SU-DHL-6 (cell line): Measurements from ENCODE around the gene TNS4.

Experiments
- H2AFZ ChIP-seq: fragments of 200-600 bp; sonication (generic); 2 replicates; pipeline ENCODE4 v1.6.1; 2014; ENCODE audit warnings: low read depth, mild to moderate bottlenecking, moderate library complexity, mixed read lengths, antibody characterized with exemption, low read length; ENCODE audit not compliant: severe bottlenecking
- H3F3A ChIP-seq: fragments of 200-600 bp; shearing (Covaris generic); 2 replicates; pipeline ENCODE4 v1.6.0; 2016; ENCODE audit warnings: antibody characterized with exemption, mild to moderate bottlenecking; ENCODE audit not compliant: insufficient read depth
- H3K27ac ChIP-seq: fragments of 200-600 bp; sonication (generic); 2 replicates; pipeline ENCODE4 v1.5.1; 2016; ENCODE audit warnings: low read depth, mild to moderate bottlenecking, low read length, moderate library complexity, mixed read lengths
- H3K27me3 ChIP-seq: fragments of 200-600 bp; sonication (generic), shearing (Covaris generic); 2 replicates; pipeline ENCODE4 v1.6.0; 2014; ENCODE audit warnings: mild to moderate bottlenecking, low read length
- H3K36me3 ChIP-seq: fragments of 200-600 bp; sonication (generic); 2 replicates; pipeline ENCODE4 v1.6.1; 2014; ENCODE audit warnings: mild to moderate bottlenecking, low read length, mixed read lengths
- H3K4me2 ChIP-seq: fragments of 300-600, 200-600 bp; shearing (Covaris generic), sonication (generic); 2 replicates; pipeline ENCODE4 v1.6.0; 2014; ENCODE audit warnings: low read length, low read depth, mild to moderate bottlenecking; ENCODE audit not compliant: poor library complexity, severe bottlenecking
- H3K4me3 ChIP-seq: fragments of 200-600 bp; sonication (generic); 2 replicates; pipeline ENCODE4 v1.5.1; 2014; ENCODE audit warnings: antibody characterized with exemption, low read length, mild to moderate bottlenecking, mixed read lengths; ENCODE audit not compliant: insufficient read depth, poor library complexity, severe bottlenecking
- H3K79me2 ChIP-seq: fragments of 200-600 bp; sonication (generic); 2 replicates; pipeline ENCODE4 v1.6.1; 2014; ENCODE audit warnings: mild to moderate bottlenecking, low read length, moderate library complexity; ENCODE audit not compliant: insufficient read depth
- H3K9ac ChIP-seq: fragments of 200-600 bp; sonication (generic); 2 replicates; pipeline ENCODE4 v1.7.0; 2014; ENCODE audit warnings: mild to moderate bottlenecking, low read length
- H3K9me2 ChIP-seq: fragments of 200-600 bp; sonication (generic); replicated peaks from 2 replicates; pipeline ENCODE4 v1.6.1; 2014; ENCODE audit warnings: low read length; ENCODE audit not compliant: insufficient read depth
- H3K9me3 ChIP-seq: fragments of 200-600 bp; sonication (generic); 2 replicates; pipeline ENCODE4 v1.6.1; 2014; ENCODE audit warnings: low read length, mixed read lengths; ENCODE audit not compliant: insufficient read depth
- H4K20me1 ChIP-seq: fragments of 200-600 bp; sonication (generic); 2 replicates; pipeline ENCODE4 v1.6.1; 2014; ENCODE audit warnings: low read depth, mild to moderate bottlenecking, antibody characterized with exemption, low read length, moderate library complexity, mixed read lengths
- EZH2phosphoT487 ChIP-seq: fragments of 200-600 bp; sonication (generic), shearing (Covaris generic); conservative IDR thresholded peaks from 2 replicates; pipeline ENCODE4 v1.6.1; 2018; ENCODE audit warnings: mild to moderate bottlenecking, antibody characterized with exemption, low read length, moderate library complexity, mixed read lengths
- TF ChIP-seq, protein P1 (sequence below): fragments of 200-600 bp; sonication (generic); IDR thresholded peaks from one replicate; pipeline ENCODE4 v1.5.1; 2017; ENCODE audit warnings: antibody characterized with exemption, mild to moderate bottlenecking, low read length, moderate library complexity; ENCODE audit not compliant: insufficient read depth, poor library complexity, severe bottlenecking

Gene TNS4

DNA sequence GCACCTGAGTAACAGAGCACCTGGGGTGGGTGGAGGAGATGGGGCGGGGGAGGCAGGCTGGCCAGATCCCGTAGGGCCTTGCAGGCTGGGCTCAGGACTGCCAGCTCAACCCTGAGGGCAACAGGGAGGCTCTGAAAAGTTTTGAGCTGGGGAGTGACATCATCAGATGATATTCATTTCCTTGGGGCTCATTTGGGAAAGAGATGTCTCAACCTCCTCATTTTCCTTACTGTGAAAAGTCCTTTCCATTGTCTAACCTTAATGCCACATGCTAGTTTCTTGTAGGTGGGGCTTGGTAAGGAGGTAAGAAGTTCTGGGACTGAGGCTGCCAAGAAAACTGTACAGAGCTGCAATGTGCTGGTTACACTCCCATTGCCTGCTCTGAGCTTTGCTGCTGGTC is 3.7 kb downstream of the TNS4 start:
- Histone ChIP-seq H3K9ac (no peak overlapping the region), H3K79me2 (no peaks in the 10 kb centered on the region), H3K27ac (no peak overlapping the region), H3K4me2 (no peak overlapping the region), H2AFZ (no peak overlapping the region), H3K4me3 (no peak overlapping the region), H3K36me3 (no peaks in the 10 kb centered on the region), H3F3A (no peaks in the 10 kb centered on the region), H3K27me3 (no peaks in the 10 kb centered on the region), H4K20me1 (no peaks in the 10 kb centered on the region), H3K9me3 (no peaks in the 10 kb centered on the region), H3K9me2 (no peaks in the 10 kb centered on the region)
- TF ChIP-seq, protein P1, sequence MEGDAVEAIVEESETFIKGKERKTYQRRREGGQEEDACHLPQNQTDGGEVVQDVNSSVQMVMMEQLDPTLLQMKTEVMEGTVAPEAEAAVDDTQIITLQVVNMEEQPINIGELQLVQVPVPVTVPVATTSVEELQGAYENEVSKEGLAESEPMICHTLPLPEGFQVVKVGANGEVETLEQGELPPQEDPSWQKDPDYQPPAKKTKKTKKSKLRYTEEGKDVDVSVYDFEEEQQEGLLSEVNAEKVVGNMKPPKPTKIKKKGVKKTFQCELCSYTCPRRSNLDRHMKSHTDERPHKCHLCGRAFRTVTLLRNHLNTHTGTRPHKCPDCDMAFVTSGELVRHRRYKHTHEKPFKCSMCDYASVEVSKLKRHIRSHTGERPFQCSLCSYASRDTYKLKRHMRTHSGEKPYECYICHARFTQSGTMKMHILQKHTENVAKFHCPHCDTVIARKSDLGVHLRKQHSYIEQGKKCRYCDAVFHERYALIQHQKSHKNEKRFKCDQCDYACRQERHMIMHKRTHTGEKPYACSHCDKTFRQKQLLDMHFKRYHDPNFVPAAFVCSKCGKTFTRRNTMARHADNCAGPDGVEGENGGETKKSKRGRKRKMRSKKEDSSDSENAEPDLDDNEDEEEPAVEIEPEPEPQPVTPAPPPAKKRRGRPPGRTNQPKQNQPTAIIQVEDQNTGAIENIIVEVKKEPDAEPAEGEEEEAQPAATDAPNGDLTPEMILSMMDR: no peak
- TF ChIP-seq EZH2phosphoT487: no peak

DNA sequence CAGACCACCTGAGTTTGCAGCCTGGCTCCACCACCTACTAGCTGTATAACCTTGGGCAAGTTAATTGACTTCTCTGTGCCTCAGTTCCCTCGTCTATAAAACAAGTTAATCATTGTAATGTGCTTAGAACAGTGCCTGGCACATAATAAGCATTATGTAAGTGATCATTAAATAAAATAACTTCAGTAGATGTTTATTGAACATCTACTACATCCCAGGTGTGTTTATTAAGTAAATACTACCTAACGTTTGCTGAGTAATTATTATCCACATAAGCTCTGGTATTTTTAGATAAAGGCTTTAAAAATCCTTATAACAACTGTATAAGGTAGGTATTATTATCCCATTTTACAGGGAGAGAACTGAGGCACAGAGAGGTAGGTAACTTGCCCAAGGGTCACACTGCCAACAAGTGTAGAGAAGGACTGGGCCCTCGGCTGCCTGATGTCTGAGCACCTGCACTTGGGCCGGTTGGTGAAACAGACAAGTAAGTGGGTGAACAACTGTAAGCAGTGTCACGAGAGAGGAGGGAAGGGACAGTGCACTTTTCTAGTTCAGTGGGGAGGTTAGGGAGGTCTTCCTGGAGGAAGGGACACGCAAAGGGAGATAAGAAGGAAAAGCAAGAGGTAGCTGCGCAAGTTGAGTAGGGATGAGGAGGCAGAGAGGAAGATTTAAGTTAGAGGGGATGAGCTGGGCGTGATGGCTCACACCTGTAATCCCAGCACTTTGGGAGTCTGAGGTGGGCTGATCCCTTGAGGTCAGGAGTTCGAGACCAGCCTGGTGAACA is 4.6 kb downstream of the TNS4 start:
- Histone ChIP-seq H2AFZ (no peak overlapping the region), H3K9me2 (no peaks in the 10 kb centered on the region), H3K9ac (no peak overlapping the region), H4K20me1 (no peaks in the 10 kb centered on the region), H3K36me3 (no peaks in the 10 kb centered on the region), H3K4me2 (no peak overlapping the region), H3K9me3 (no peaks in the 10 kb centered on the region), H3K27me3 (no peaks in the 10 kb centered on the region), H3F3A (no peaks in the 10 kb centered on the region), H3K4me3 (no peak overlapping the region), H3K27ac (no peak overlapping the region), H3K79me2 (no peaks in the 10 kb centered on the region)
- no peak for TF ChIP-seq EZH2phosphoT487
- TF ChIP-seq, protein P1: no peak

DNA sequence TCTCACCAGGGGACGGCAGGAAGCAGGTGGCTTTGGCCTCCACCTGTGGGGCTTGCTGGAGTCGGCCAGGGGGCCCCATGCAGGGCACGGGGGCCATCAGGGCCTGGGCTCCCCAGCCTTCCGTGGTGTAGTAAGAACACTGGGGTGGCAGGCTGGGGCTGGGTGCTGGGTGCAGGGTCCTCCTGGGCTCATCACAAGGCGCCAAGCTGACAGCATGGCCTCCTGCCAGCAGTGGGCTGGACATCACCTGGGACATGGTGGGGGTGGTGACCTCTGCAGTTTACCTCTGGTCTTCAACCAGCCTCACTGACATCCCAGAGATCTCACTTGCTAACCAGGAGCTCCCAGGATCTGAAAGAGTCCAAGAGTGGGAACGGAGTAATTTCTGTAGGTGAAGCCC is 5.3 kb downstream of the TNS4 start:
- H3K79me2 ChIP-seq: no peaks in the 10 kb centered on the region
- no peaks in the 10 kb centered on the region for H3K36me3 ChIP-seq
- TF ChIP-seq EZH2phosphoT487: no peak
- H2AFZ ChIP-seq: no peak overlapping the region
- H3K27me3 ChIP-seq: no peaks in the 10 kb centered on the region
- H3K4me2 ChIP-seq: no peak overlapping the region
- H3K4me3 ChIP-seq: no peak overlapping the region
- no peaks in the 10 kb centered on the region for H3F3A ChIP-seq
- H3K9ac ChIP-seq: no peak overlapping the region
- H3K9me2 ChIP-seq: no peaks in the 10 kb centered on the region
- no peaks in the 10 kb centered on the region for H3K9me3 ChIP-seq
- no peaks in the 10 kb centered on the region for H4K20me1 ChIP-seq
- H3K27ac ChIP-seq: no peak overlapping the region

DNA sequence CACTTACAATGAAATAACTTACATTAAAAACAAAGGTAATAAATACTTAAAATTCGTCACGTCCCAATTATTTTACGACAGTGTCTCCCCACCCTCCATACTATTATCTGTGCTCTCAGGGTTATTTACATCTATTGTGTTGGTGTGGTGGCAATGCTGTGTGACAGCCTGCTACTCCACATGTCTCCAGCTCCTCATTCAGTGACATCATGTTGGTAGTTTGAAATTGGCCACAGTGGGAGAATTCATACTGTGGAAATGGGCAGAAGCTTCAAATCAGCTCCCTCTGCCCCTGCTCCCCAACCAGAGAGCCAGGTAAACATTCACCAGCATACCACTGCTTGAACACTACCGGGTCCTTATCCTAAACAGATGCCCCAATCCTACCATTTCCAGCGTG is 6.3 kb downstream of the TNS4 start:
- H3K9me2 ChIP-seq: no peaks in the 10 kb centered on the region
- no peaks in the 10 kb centered on the region for H3K79me2 ChIP-seq
- H3K4me2 ChIP-seq: no peak overlapping the region
- no peak overlapping the region for H3K27ac ChIP-seq
- TF ChIP-seq, protein P1: no peak
- TF ChIP-seq EZH2phosphoT487: no peak
- no peaks in the 10 kb centered on the region for H3F3A ChIP-seq
- H3K27me3 ChIP-seq: no peaks in the 10 kb centered on the region
- H3K9ac ChIP-seq: no peak overlapping the region
- no peaks in the 10 kb centered on the region for H3K36me3 ChIP-seq
- no peak overlapping the region for H2AFZ ChIP-seq
- no peak overlapping the region for H3K4me3 ChIP-seq
- no peaks in the 10 kb centered on the region for H4K20me1 ChIP-seq
- no peaks in the 10 kb centered on the region for H3K9me3 ChIP-seq
